Uterus (tissue), 4 donors: ENCODE measurements around the gene SYT2. TPM values are rescaled to one million over a fixed set of nuclear protein-coding genes. Genes with fewer than 3 reads are reported as not detected.

ENCODE experiments used
- DNase-seq, 2 donors: peaks; one replicate each; pipeline ENCODE4 v3.0.0-alpha.2; 2019 to 2020
- H3K27ac ChIP-seq, 2 donors: fragments of 200-600 bp; sonication (generic); 1 replicate in 1 of 2; 2 replicates in 1 of 2; pipeline ENCODE4 v1.5.1; 2016 to 2018
- H3K27me3 ChIP-seq, 2 donors: fragments of 200-600 bp; sonication (generic); one replicate each; pipeline ENCODE4 v1.5.1; 2018 to 2019; ENCODE audit warnings: control low read depth in 1 of 2
- H3K36me3 ChIP-seq, 2 donors: fragments of 200-600 bp; sonication (generic); one replicate each; pipeline ENCODE4 v1.5.1; 2019; ENCODE audit warnings: control low read depth in 1 of 2
- H3K4me1 ChIP-seq, 2 donors: fragments of 200-600 bp; sonication (generic); one replicate each; pipeline ENCODE4 v1.5.1; 2018 to 2019; ENCODE audit warnings: control low read depth in 1 of 2
- H3K4me3 ChIP-seq, 2 donors: fragments of 200-600 bp; sonication (generic); 1 replicate in 1 of 2; 2 replicates in 1 of 2; pipeline ENCODE4 v1.5.1; 2018 to 2019; ENCODE audit warnings: mild to moderate bottlenecking in 1 of 2
- H3K9me3 ChIP-seq, 2 donors: fragments of 200-600 bp; sonication (generic); one replicate each; pipeline ENCODE4 v1.5.1; 2019; ENCODE audit warnings: control low read depth in 1 of 2
- POLR2A ChIP-seq, 2 donors: fragments of 450-650 bp; IDR thresholded peaks; one replicate each; pipeline ENCODE4 v1.6.1; 2016; ENCODE audit warnings: antibody characterized with exemption in 2 of 2, mild to moderate bottlenecking in 1 of 2, moderate library complexity in 1 of 2
- intact Hi-C: fragments of 100-400 bp; cut with DNase I; formaldehyde crosslinking; loops from one replicate; pipeline ENCODE4 v1.15.1; 2023; ENCODE audit warnings: low total_unique reads
- total RNA-seq, 4 donors: library from RNA; depleted of rRNA in 3 of 4; stranded (reverse); fragments of >200 nt in 3 of 4; gene quantifications; one replicate each; pipeline versions ENCODE4 v1.1.0 to v1.2.4, GENCODE V29; 2014 to 2023
- TF ChIP-seq, protein P1 (sequence below), 4 experiments: fragments of 200-600 bp in 2 of 4; fragments of 450-650 bp in 2 of 4; sonication (generic) in 2 of 4; IDR thresholded peaks; one replicate each; pipeline ENCODE4 v1.5.1; 2016 to 2019; ENCODE audit warnings: antibody characterized with exemption in 4 of 4, mild to moderate bottlenecking in 2 of 4, moderate library complexity in 1 of 4
- donor health status: DM: yes; HTN: yes; CAD: no.

Gene SYT2
- total RNA-seq, 4 donors from 2014 or later, result 1.1 TPM; not detected in 3

DNA sequence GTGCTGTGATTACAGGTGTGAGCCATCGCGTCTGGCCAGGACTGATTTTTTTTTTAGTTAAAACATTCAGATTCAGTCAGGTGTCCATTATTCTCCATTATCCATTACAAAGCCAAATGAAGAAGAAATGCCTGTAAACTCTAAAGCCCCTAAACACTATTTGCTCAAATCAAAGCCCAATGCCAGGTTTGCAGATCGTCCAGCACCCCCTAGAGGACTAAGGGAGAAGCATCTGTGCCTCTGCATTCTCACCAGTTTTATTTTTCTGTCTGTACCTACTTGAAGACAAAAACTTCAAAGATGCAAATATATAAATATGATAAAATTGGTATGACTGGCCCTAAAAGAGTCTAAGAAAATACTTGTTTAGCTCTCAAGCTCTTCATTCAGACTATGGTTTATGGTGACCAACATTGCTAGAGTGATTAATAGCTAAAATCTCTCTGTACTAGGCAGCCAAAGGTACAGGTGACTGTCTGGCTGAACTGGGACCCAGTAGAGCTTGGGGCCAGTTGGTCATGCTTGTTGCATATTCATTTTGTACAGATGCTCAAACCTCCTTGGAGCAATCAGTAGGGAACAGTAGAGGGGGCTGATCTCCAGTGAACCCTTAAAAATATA is 138.4 kb downstream of the SYT2 start:
- peaks cover 14 to 29% of the 10 kb centered on the region in 2 donors for H3K4me1 ChIP-seq
- DNase-seq, result no peak
- no peaks in the 10 kb centered on the region for H3K36me3 ChIP-seq
- no peaks in the 10 kb centered on the region for H3K9me3 ChIP-seq
- H3K27ac ChIP-seq, result peak overlapping the region; percentile 87 to 100
- no peak overlapping the region for H3K4me3 ChIP-seq
- TF ChIP-seq POLR2A (IDR thresholded peaks at IDR 0.05), result no peak
- TF ChIP-seq, protein P1, sequence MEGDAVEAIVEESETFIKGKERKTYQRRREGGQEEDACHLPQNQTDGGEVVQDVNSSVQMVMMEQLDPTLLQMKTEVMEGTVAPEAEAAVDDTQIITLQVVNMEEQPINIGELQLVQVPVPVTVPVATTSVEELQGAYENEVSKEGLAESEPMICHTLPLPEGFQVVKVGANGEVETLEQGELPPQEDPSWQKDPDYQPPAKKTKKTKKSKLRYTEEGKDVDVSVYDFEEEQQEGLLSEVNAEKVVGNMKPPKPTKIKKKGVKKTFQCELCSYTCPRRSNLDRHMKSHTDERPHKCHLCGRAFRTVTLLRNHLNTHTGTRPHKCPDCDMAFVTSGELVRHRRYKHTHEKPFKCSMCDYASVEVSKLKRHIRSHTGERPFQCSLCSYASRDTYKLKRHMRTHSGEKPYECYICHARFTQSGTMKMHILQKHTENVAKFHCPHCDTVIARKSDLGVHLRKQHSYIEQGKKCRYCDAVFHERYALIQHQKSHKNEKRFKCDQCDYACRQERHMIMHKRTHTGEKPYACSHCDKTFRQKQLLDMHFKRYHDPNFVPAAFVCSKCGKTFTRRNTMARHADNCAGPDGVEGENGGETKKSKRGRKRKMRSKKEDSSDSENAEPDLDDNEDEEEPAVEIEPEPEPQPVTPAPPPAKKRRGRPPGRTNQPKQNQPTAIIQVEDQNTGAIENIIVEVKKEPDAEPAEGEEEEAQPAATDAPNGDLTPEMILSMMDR (IDR thresholded peaks at IDR 0.05), result peak; percentile 50 to 67 (median 60)
- no peaks in the 10 kb centered on the region for H3K27me3 ChIP-seq
- intact Hi-C loops, result no loop called here

DNA sequence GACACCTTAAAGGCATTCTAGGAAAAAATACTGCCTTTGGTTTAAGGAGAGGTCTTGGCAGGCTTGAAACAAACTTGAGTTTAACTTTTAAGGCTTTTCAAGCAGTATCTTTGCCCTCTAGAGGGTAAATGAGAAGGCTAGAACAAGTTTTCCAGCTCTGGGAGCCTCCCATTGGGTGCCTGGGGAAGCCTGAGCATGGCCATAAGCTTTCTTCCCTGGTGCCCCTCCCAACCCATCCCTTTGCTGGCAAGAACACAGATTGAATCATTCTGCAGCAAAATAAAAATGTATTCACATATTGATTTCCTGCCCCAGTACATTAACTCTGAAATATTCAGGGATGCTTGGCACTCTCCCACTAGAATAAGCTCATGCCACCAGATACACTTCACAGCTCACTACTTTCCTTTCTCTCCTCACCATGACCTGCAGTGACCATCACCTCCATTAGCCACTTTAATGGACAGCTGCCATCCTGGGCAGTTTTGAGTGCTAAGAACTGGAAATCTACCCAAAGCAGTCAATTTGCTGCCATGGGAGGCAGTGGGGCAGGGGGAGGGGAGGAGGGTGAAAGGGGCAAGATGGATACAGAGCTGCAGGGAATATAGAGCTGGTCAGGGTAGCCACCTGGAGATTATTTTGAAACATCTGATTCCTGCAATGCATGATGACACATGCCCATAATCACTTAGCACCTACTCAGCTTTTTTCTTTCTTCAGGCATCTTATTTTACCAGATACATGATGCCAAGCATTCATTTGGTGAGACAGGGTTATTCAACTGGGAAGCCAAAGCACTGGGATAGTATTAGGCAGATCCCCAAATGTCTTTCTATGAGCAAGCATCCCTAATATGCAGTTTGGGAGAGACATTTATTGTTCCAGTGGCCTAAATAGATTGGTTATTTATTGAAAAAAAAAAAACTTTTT is 140.6 kb downstream of the SYT2 start:
- no peaks in the 10 kb centered on the region for H3K36me3 ChIP-seq
- H3K27me3 ChIP-seq, result no peaks in the 10 kb centered on the region
- intact Hi-C loops, result no loop called here
- peak overlapping the region; percentile 87 to 100 for H3K27ac ChIP-seq
- H3K9me3 ChIP-seq, result no peaks in the 10 kb centered on the region
- TF ChIP-seq POLR2A (IDR thresholded peaks at IDR 0.05), result no peak
- TF ChIP-seq, protein P1 (IDR thresholded peaks at IDR 0.05), result no peak
- H3K4me3 ChIP-seq, result no peak overlapping the region
- no peak for DNase-seq
- H3K4me1 ChIP-seq, result peaks cover 22 to 35% of the 10 kb centered on the region in 2 donors

DNA sequence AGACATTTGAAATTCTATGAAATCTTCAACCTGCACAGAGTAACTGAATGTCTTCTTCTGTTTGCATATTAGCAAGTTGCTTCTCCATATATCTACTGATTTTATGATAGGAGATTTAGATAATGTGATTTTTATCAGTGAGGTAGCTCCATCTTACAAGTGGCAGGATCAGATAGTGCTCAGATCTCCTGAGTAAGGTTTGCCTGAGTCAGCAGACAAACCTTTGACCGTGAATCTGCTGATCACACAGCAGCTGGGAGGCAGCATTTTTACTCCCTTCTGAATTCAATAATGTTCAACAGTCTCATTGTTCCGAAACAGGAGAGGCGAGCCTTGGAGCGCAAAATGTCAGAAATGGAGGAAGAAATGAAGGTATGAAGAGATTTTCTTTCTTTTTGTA is 141.4 kb downstream of the SYT2 start:
- no peak for TF ChIP-seq POLR2A (IDR thresholded peaks at IDR 0.05)
- TF ChIP-seq, protein P1 (IDR thresholded peaks at IDR 0.05), result no peak
- Histone ChIP-seq H3K36me3 (no peaks in the 10 kb centered on the region), H3K4me1 (peaks cover 24 to 41% of the 10 kb centered on the region in 2 donors), H3K27me3 (no peaks in the 10 kb centered on the region), H3K27ac (peak overlapping the region; percentile 87 to 100), H3K4me3 (no peak overlapping the region), H3K9me3 (no peaks in the 10 kb centered on the region)
- no peak for DNase-seq
- intact Hi-C loops, result no loop called here

DNA sequence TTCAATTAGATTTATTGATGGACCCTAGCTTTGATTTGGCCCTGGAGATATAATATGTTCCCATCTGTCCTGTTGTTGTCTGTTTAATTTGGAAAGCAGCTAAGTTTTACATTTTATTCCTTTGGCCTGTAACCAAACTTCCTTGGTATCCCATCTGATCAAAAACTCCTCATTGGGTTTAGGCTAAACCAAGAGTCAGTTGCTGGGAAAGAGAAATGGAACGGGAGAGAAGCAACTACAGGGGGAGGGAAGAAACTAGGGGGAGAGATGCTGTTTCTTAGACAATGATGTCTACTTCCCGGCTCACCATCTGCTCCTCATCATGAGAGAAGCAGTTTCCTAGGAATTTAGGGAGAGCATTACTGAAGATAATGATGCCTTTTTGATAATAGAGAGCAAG is 141.8 kb downstream of the SYT2 start:
- intact Hi-C loops, result no loop called here
- Histone ChIP-seq H3K27me3 (no peaks in the 10 kb centered on the region), H3K4me3 (no peak overlapping the region), H3K27ac (peak overlapping the region; percentile 87 to 100), H3K9me3 (no peaks in the 10 kb centered on the region), H3K36me3 (no peaks in the 10 kb centered on the region), H3K4me1 (peaks cover 28 to 42% of the 10 kb centered on the region in 2 donors)
- no peak for DNase-seq
- TF ChIP-seq POLR2A (IDR thresholded peaks at IDR 0.05), result no peak
- TF ChIP-seq, protein P1 (IDR thresholded peaks at IDR 0.05), result no peak

DNA sequence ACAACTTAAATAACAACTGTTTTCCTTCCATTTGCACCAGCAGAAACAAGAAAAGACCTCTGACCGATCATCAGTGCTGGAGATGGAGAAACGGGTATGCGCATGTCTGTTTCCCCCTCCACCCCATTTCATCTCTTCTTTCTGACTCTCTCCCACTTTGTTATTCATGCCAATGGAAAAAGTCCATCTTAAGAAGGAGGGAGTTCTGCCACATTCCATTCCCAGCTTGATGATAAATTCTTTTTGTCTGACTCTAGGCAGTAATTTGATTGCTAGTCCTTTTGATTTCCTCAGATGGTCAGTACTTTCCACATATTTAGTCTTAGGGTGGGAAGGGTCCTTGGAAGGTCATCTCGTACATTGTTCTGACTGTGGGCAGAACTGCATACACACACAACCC is 142.5 kb downstream of the SYT2 start:
- Histone ChIP-seq H3K27ac (peak overlapping the region; percentile 87 to 100), H3K9me3 (no peaks in the 10 kb centered on the region), H3K36me3 (no peaks in the 10 kb centered on the region), H3K4me1 (peaks cover 33 to 42% of the 10 kb centered on the region in 2 donors), H3K4me3 (no peak overlapping the region), H3K27me3 (no peaks in the 10 kb centered on the region)
- no peak for DNase-seq
- TF ChIP-seq, protein P1 (IDR thresholded peaks at IDR 0.05), result no peak
- no peak for TF ChIP-seq POLR2A (IDR thresholded peaks at IDR 0.05)
- intact Hi-C loops, result no loop called here
